HG03108 (cell line): ENCODE results near the gene NIP7.
A peak's percentile ranks its signal among the peaks of the same experiment; 100 is the strongest.

Experiments
- ATAC-seq: cut with Tn5 transposase; IDR thresholded peaks from one replicate; pipeline ENCODE4 v1.9.1; 2021; ENCODE audit warnings: moderate library complexity; ENCODE audit not compliant: unreplicated experiment

NIP7 gene

GRCh38 chr16:69318177-69318910 lies 21.2 kb upstream of the NIP7 start:
- ATAC-seq, result no peak

- no peak for ATAC-seq
Observed at GRCh38 chr16:69318911-69319289, 20.7 kb upstream of the NIP7 start.

- no peak for ATAC-seq
Observed at GRCh38 chr16:69319381-69319780, 20.2 kb upstream of the NIP7 start.

- no peak for ATAC-seq
Observed at GRCh38 chr16:69319826-69320739, 19.5 kb upstream of the NIP7 start.

- ATAC-seq, result no peak
Observed at GRCh38 chr16:69320740-69321073, 18.9 kb upstream of the NIP7 start.

- ATAC-seq, result no peak
Observed at GRCh38 chr16:69321080-69321479, 18.5 kb upstream of the NIP7 start.

- no peak for ATAC-seq
Observed at GRCh38 chr16:69322343-69322742, 17.2 kb upstream of the NIP7 start.

- no peak for ATAC-seq
Observed at GRCh38 chr16:69323415-69323814, 16.2 kb upstream of the NIP7 start.

- ATAC-seq, result no peak
Observed at GRCh38 chr16:69324013-69324531, 15.5 kb upstream of the NIP7 start.

GRCh38 chr16:69324585-69325253 lies 14.9 kb upstream of the NIP7 start:
- no peak for ATAC-seq

GRCh38 chr16:69325784-69326171 lies 13.8 kb upstream of the NIP7 start:
- ATAC-seq, result no peak

- no peak for ATAC-seq
Observed at GRCh38 chr16:69326172-69326873, 13.2 kb upstream of the NIP7 start.

- no peak for ATAC-seq
Observed at GRCh38 chr16:69327585-69328310, 11.8 kb upstream of the NIP7 start.

GRCh38 chr16:69328854-69329316 lies 10.7 kb upstream of the NIP7 start:
- no peak for ATAC-seq

- peak; percentile 4 for ATAC-seq
Observed at GRCh38 chr16:69329369-69330285, 9.9 kb upstream of the NIP7 start.

GRCh38 chr16:69330286-69331109 lies 9.1 kb upstream of the NIP7 start, which contains the start of gene PDF:
PDF (minus strand) TSS chr16:69330588; CDS start chr16:69330570, 18 bp downstream.
- peak; percentile 91 for ATAC-seq

GRCh38 chr16:69334696-69335095 lies 4.9 kb upstream of the NIP7 start:
- ATAC-seq, result no peak
